Osteocyte (in vitro differentiated cells): ENCODE measurements around the gene ALDH1A1. TPM values are rescaled to one million over a fixed set of nuclear protein-coding genes. Genes with fewer than 3 reads are reported as not detected.

Experiments
- total RNA-seq: library from RNA; stranded (reverse); gene quantifications from 2 replicates; pipeline ENCODE4 v1.2.1, GENCODE V29; 2021

Gene ALDH1A1
- total RNA-seq, 1 donor from 2014 or later = not detected

Other genes starting within 250 kb of the ALDH1A1 start
- 193 and 237 TPM in 2 replicates for gene ANXA1, start 198.8 kb upstream of the ALDH1A1 start, total RNA-seq